K562 (cell line): Measurements from ENCODE around the gene AMIGO1.

Experiments used
- CTCF ChIP-seq, 3 experiments: IDR thresholded peaks in 2 of 3; conservative IDR thresholded peaks in 1 of 3; 2 replicates each; pipeline ENCODE4 v1.5.1; 2011 to 2012; ENCODE audit warnings: low read length in 3 of 3, mild to moderate bottlenecking in 3 of 3, control low read depth in 2 of 3, improper control_type of control experiment in 1 of 3, inconsistent platforms in 1 of 3, low read depth in 1 of 3, mixed read lengths in 1 of 3, moderate library complexity in 1 of 3; ENCODE audit not compliant: insufficient read depth in 2 of 3
- FOXK2 ChIP-seq, 2 experiments: fragments of 450-650 bp; IDR thresholded peaks in 1 of 2; conservative IDR thresholded peaks in 1 of 2; 2 replicates each; pipeline ENCODE4 v1.6.1; 2016; ENCODE audit warnings: low read depth in 2 of 2, mild to moderate bottlenecking in 1 of 2
- GMEB1 ChIP-seq: fragments of 250-450 bp; sonication (Bioruptor Pico); IDR thresholded peaks from 2 replicates; pipeline ENCODE4 v1.4.0; 2020; ENCODE audit warnings: mild to moderate bottlenecking
- HCFC1 ChIP-seq: IDR thresholded peaks from 2 replicates; pipeline ENCODE4 v1.6.1; 2012; ENCODE audit warnings: low read depth, low read length, improper control_type of control experiment
- NFIX ChIP-seq: fragments of 250-450 bp; sonication (Bioruptor Pico); IDR thresholded peaks from 2 replicates; pipeline ENCODE4 v1.4.0; 2020; ENCODE audit warnings: low read depth, mild to moderate bottlenecking, moderate library complexity
- NR2C2 ChIP-seq, 2 experiments: fragments of 200-800 bp in 1 of 2; sonication (Bioruptor generic) in 1 of 2; sonication (generic) in 1 of 2; formaldehyde crosslinking in 1 of 2; IDR thresholded peaks; 2 replicates each; pipeline versions ENCODE4 v1.6.1 to v1.8.0; 2016 to 2022; ENCODE audit warnings: mild to moderate bottlenecking in 1 of 2, missing compliant biosample characterization in 1 of 2, missing genetic modification characterization in 1 of 2, missing genetic modification reagents in 1 of 2
- NR3C1 ChIP-seq: sonication (generic); formaldehyde crosslinking; IDR thresholded peaks from 2 replicates; pipeline ENCODE4 v1.8.1; 2022; ENCODE audit warnings: missing genetic modification reagents
- PCBP1 ChIP-seq: fragments of 200-400 bp; formaldehyde crosslinking; IDR thresholded peaks from 2 replicates; pipeline ENCODE4 v1.6.1; 2018; ENCODE audit warnings: mild to moderate bottlenecking, low read depth, low read length; ENCODE audit not compliant: poor library complexity, severe bottlenecking
- PHF21A ChIP-seq: fragments of 450-650 bp; IDR thresholded peaks from 2 replicates; pipeline ENCODE4 v1.6.1; 2017; ENCODE audit warnings: low read depth, borderline replicate concordance
- RFX5 ChIP-seq: IDR thresholded peaks from 2 replicates; pipeline ENCODE4 v1.6.1; 2011; ENCODE audit warnings: low read depth, mild to moderate bottlenecking, improper control_type of control experiment, low read length
- U2AF1 ChIP-seq: fragments of 200-400 bp; formaldehyde crosslinking; optimal IDR thresholded peaks from 2 replicates; pipeline ENCODE3; 2017; ENCODE audit warnings: mild to moderate bottlenecking, low read depth, low read length, moderate library complexity
- ZNF212 ChIP-seq: fragments of 450-650 bp; formaldehyde crosslinking; IDR thresholded peaks from 2 replicates; pipeline ENCODE4 v1.4.0; 2020; ENCODE audit warnings: mild to moderate bottlenecking
- ZNF830 ChIP-seq: fragments of 250-450 bp; sonication (Bioruptor Pico); IDR thresholded peaks from 2 replicates; pipeline ENCODE4 v1.5.0; 2021; ENCODE audit warnings: mild to moderate bottlenecking

- no peak for TF ChIP-seq RFX5
- no peak for TF ChIP-seq U2AF1
- no peak for TF ChIP-seq HCFC1
- no peak for TF ChIP-seq GMEB1 (CRISPR knock-in tag)
- TF ChIP-seq FOXK2 (conservative IDR thresholded peaks at IDR 0.05 in 1 of 2, IDR thresholded peaks at IDR 0.05 in 1 of 2; ENCODE audit: low read depth in 2 of 2) = no peak
- no peak for TF ChIP-seq ZNF830 (CRISPR knock-in tag)
- TF ChIP-seq CTCF (IDR thresholded peaks at IDR 0.05 in 2 of 3, conservative IDR thresholded peaks at IDR 0.05 in 1 of 3; ENCODE audit: insufficient read depth in 2 of 3, low read depth in 1 of 3, low read length in 3 of 3) = no peak
- TF ChIP-seq PCBP1 = no peak
- TF ChIP-seq NR3C1 (CRISPR knock-in tag) = no peak
- TF ChIP-seq ZNF212 = no peak
- TF ChIP-seq PHF21A = no peak
- TF ChIP-seq NFIX (CRISPR knock-in tag) = no peak
- no peak for TF ChIP-seq NR2C2 (CRISPR knock-in tag; IDR thresholded peaks at IDR 0.05)
- TF ChIP-seq NR2C2 (tag; IDR thresholded peaks at IDR 0.05) = no peak
Observed at GRCh38 chr1:109543988-109544735, 34.6 kb upstream of the AMIGO1 start.
